ENCODE results near the gene ATP1A3. TPM values are rescaled to one million over a fixed set of nuclear protein-coding genes. Genes with fewer than 3 reads are reported as not detected.

The ATP1A3 gene
- total RNA-seq, 2 experiments from 2014 or later = 3.2 to 4.6 TPM

DNA sequence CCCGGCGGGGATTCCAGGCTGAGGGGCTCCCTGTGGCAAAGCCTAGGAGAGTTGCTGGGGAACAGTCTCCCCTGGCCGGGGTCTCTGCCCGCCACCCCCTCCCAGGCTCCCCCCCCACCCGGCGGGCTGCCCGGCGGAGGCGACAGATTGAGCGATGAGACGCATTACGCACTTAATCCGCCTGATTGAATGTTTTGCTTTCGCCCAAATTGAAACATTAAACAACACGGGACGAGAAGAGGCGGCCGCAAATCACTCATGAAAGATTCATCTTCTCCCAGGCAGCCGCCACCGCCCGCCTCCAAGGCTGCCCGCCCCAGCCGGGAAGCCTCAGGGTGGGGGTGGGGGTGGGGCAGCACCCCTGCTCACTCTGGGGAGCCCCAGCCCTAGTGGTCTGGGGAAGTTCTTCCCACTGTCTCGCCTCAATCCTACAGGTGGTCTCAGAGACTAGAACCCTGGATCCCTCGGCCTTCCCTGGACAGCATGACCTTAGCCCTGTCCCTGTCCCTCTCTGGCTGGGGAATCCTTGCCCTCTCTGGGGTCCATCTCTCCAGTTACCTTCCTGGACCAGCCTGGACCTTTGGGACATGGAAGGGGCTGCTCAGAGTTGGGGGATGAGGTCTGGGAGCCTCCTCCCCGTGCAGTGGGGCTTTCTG is 58.1 kb downstream of the ATP1A3 start:
- ATAC-seq (ENCODE audit: poor library complexity) (no peak), DNase-seq (peak in 2 of 14 experiments; percentile 50 to 54)
- Mint-ChIP-seq H3K4me3 (no peak overlapping the region), H3K36me3 (ENCODE audit: low read depth) (no peaks in the 10 kb centered on the region), H3K4me1 (ENCODE audit: low read depth) (peaks cover 51% of the 10 kb centered on the region), H3K27me3 (no peaks in the 10 kb centered on the region), H3K9me3 (no peaks in the 10 kb centered on the region), H3K27ac (peak overlapping the region; percentile 73)
- Histone ChIP-seq H3K36me3 (ENCODE audit: insufficient read depth, low read length) (no peaks in the 10 kb centered on the region), H3K27ac (ENCODE audit: low read depth in 1 of 2, low read length in 2 of 2) (no peak overlapping the region), H3K27me3 (ENCODE audit: control insufficient read depth in 1 of 2, insufficient read depth in 2 of 2, low read length in 2 of 2) (no peaks in the 10 kb centered on the region), H3K9me3 (ENCODE audit: control insufficient read depth in 1 of 2, insufficient read depth in 1 of 2, low read length in 2 of 2) (no peaks in the 10 kb centered on the region), H3K4me1 (ENCODE audit: insufficient read depth, low read length) (peaks cover 47% of the 10 kb centered on the region), H3K4me3 (ENCODE audit: low read length) (no peak overlapping the region)
- CTCF ChIA-PET = interaction anchor here (0.5 to 1.8 kb wide), 3 partner anchors 63 to 100 kb away, joined by 3 to 5 read pairs (median 4); partner anchors contain the start of gene RPS19
- TF ChIP-seq, protein P1, sequence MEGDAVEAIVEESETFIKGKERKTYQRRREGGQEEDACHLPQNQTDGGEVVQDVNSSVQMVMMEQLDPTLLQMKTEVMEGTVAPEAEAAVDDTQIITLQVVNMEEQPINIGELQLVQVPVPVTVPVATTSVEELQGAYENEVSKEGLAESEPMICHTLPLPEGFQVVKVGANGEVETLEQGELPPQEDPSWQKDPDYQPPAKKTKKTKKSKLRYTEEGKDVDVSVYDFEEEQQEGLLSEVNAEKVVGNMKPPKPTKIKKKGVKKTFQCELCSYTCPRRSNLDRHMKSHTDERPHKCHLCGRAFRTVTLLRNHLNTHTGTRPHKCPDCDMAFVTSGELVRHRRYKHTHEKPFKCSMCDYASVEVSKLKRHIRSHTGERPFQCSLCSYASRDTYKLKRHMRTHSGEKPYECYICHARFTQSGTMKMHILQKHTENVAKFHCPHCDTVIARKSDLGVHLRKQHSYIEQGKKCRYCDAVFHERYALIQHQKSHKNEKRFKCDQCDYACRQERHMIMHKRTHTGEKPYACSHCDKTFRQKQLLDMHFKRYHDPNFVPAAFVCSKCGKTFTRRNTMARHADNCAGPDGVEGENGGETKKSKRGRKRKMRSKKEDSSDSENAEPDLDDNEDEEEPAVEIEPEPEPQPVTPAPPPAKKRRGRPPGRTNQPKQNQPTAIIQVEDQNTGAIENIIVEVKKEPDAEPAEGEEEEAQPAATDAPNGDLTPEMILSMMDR (IDR thresholded peaks at IDR 0.05) = no peak
- POLR2A ChIA-PET = no interaction called here
- intact Hi-C loops (cut with DNase I, micrococcal nuclease) = loop anchor here in 1 of 2 experiments (1.0 kb wide), 2 partner anchors 63 to 77 kb away; no protein-coding TSS in a partner anchor

- H3K4me1 Mint-ChIP-seq (ENCODE audit: low read depth) = peaks cover 56% of the 10 kb centered on the region
- peak overlapping the region; percentile 73 for H3K27ac Mint-ChIP-seq
- TF ChIP-seq, protein P1 (IDR thresholded peaks at IDR 0.05) = peak; percentile 96
- Histone ChIP-seq H3K27me3 (ENCODE audit: control insufficient read depth in 1 of 2, insufficient read depth in 2 of 2, low read length in 2 of 2) (no peaks in the 10 kb centered on the region), H3K36me3 (ENCODE audit: insufficient read depth, low read length) (no peaks in the 10 kb centered on the region), H3K27ac (ENCODE audit: low read depth in 1 of 2, low read length in 2 of 2) (no peak overlapping the region), H3K4me1 (ENCODE audit: insufficient read depth, low read length) (peaks cover 49% of the 10 kb centered on the region), H3K9me3 (ENCODE audit: control insufficient read depth in 1 of 2, insufficient read depth in 1 of 2, low read length in 2 of 2) (no peaks in the 10 kb centered on the region), H3K4me3 (ENCODE audit: low read length) (no peak overlapping the region)
- peak; percentile 63 for ATAC-seq (ENCODE audit: poor library complexity)
- no peaks in the 10 kb centered on the region for H3K27me3 Mint-ChIP-seq
- peak; percentile 65 to 88 (median 74) for DNase-seq
- H3K9me3 Mint-ChIP-seq = no peaks in the 10 kb centered on the region
- no peaks in the 10 kb centered on the region for H3K36me3 Mint-ChIP-seq (ENCODE audit: low read depth)
- ChIA-PET POLR2A (interaction anchor here (1.2 to 1.3 kb wide), 2 partner anchors 60 to 62 kb away, joined by 3 to 5 read pairs; no protein-coding TSS in a partner anchor), CTCF (interaction anchor here (1.3 kb wide), 1 partner anchor 11 kb away, joined by 5 read pairs; no protein-coding TSS in a partner anchor)
- H3K4me3 Mint-ChIP-seq = peak overlapping the region; percentile 40
- intact Hi-C loops (cut with DNase I, micrococcal nuclease) = loop anchor here (1.0 to 5.0 kb wide), 3 partner anchors 62 to 76 kb away; no protein-coding TSS in a partner anchor
Observed at GRCh38 chr19:41934849-41935374, 59.1 kb downstream of the ATP1A3 start.

- intact Hi-C loops (cut with DNase I, micrococcal nuclease) = loop anchor here (2.0 to 5.0 kb wide), 2 partner anchors 45 to 62 kb away; no protein-coding TSS in a partner anchor
- H3K36me3 ChIP-seq (ENCODE audit: insufficient read depth, low read length) = no peaks in the 10 kb centered on the region
- TF ChIP-seq, protein P1 (IDR thresholded peaks at IDR 0.05) = no peak
- peaks cover 4% of the 10 kb centered on the region for H3K36me3 Mint-ChIP-seq (ENCODE audit: low read depth)
- ChIA-PET CTCF (interaction anchor here (0.6 to 1.3 kb wide), 2 partner anchors 12 to 438 kb away, joined by 3 to 5 read pairs; no protein-coding TSS in a partner anchor), POLR2A (interaction anchor here (1.2 to 1.3 kb wide), 2 partner anchors 59 to 61 kb away, joined by 3 to 5 read pairs; no protein-coding TSS in a partner anchor)
- no peaks in the 10 kb centered on the region for H3K27me3 ChIP-seq (ENCODE audit: control insufficient read depth in 1 of 2, insufficient read depth in 2 of 2, low read length in 2 of 2)
- H3K4me3 Mint-ChIP-seq = peak overlapping the region; percentile 47
- no peak for ATAC-seq (ENCODE audit: poor library complexity)
- H3K4me1 Mint-ChIP-seq (ENCODE audit: low read depth) = peaks cover 67% of the 10 kb centered on the region
- peaks cover 54% of the 10 kb centered on the region for H3K4me1 ChIP-seq (ENCODE audit: insufficient read depth, low read length)
- H3K4me3 ChIP-seq (ENCODE audit: low read length) = no peak overlapping the region
- no peak for DNase-seq
- H3K27ac Mint-ChIP-seq = peak overlapping the region; percentile 73
- H3K27ac ChIP-seq (ENCODE audit: low read depth in 1 of 2, low read length in 2 of 2) = no peak overlapping the region
- no peaks in the 10 kb centered on the region for H3K9me3 ChIP-seq (ENCODE audit: control insufficient read depth in 1 of 2, insufficient read depth in 1 of 2, low read length in 2 of 2)
- H3K27me3 Mint-ChIP-seq = no peaks in the 10 kb centered on the region
- H3K9me3 Mint-ChIP-seq = no peaks in the 10 kb centered on the region
Observed at GRCh38 chr19:41933693-41934426, 60.2 kb downstream of the ATP1A3 start.

Data from CD4-positive, alpha-beta T cell (primary cell).